NCI-H2081 (cell line): ENCODE measurements around the gene DHRS3.

Experiments
- DNase-seq, 2 experiments: peaks; one replicate each; lab custom pipeline; 2025; lab: John Stamatoyannopoulos, UW

DHRS3 gene

GRCh38 chr1:12615865-12616708, 1.9 kb downstream of the DHRS3 start:
- DNase-seq = no peak

GRCh38 chr1:12615159-12615864, 2.7 kb downstream of the DHRS3 start:
- DNase-seq = no peak

GRCh38 chr1:12614402-12615158, 3.4 kb downstream of the DHRS3 start:
- DNase-seq = no peak

GRCh38 chr1:12613180-12613579, 4.8 kb downstream of the DHRS3 start:
- DNase-seq = no peak

GRCh38 chr1:12610941-12611340, 7.1 kb downstream of the DHRS3 start:
- no peak for DNase-seq

GRCh38 chr1:12610305-12610935, 7.6 kb downstream of the DHRS3 start:
- DNase-seq = no peak

GRCh38 chr1:12609469-12610003, 8.5 kb downstream of the DHRS3 start:
- no peak for DNase-seq

GRCh38 chr1:12608311-12608957, 9.6 kb downstream of the DHRS3 start:
- no peak for DNase-seq

- DNase-seq = no peak
Observed at GRCh38 chr1:12607263-12607662, 10.7 kb downstream of the DHRS3 start.

GRCh38 chr1:12604986-12605385, 13.0 kb downstream of the DHRS3 start:
- DNase-seq = no peak

- DNase-seq = peak in 1 of 2 experiments; percentile 10
Observed at GRCh38 chr1:12604114-12604874, 13.7 kb downstream of the DHRS3 start.

GRCh38 chr1:12603224-12603623, 14.8 kb downstream of the DHRS3 start:
- no peak for DNase-seq

GRCh38 chr1:12602659-12603024, 15.4 kb downstream of the DHRS3 start:
- no peak for DNase-seq

- no peak for DNase-seq
Observed at GRCh38 chr1:12601700-12602658, 16.0 kb downstream of the DHRS3 start.

GRCh38 chr1:12600880-12601633, 17.0 kb downstream of the DHRS3 start:
- no peak for DNase-seq

- no peak for DNase-seq
Observed at GRCh38 chr1:12600335-12600734, 17.7 kb downstream of the DHRS3 start.

- DNase-seq = no peak
Observed at GRCh38 chr1:12599657-12600056, 18.4 kb downstream of the DHRS3 start.

GRCh38 chr1:12598974-12599373, 19.0 kb downstream of the DHRS3 start:
- DNase-seq = no peak

GRCh38 chr1:12597792-12598191, 20.2 kb downstream of the DHRS3 start:
- peak; percentile 34 to 67 for DNase-seq
